Thyroid gland (tissue), 4 donors: Measurements from ENCODE around the gene EEF2. TPM values are rescaled to one million over a fixed set of nuclear protein-coding genes. Genes with fewer than 3 reads are reported as not detected.

Experiments used
- DNase-seq, 2 donors: peaks; one replicate each; pipeline ENCODE4 v3.0.0-alpha.2; 2019
- H3K27ac ChIP-seq, 3 donors: fragments of 200-600 bp; sonication (generic); 1 replicate in 2 of 3; 2 replicates in 1 of 3; pipeline ENCODE4 v1.5.1; 2016 to 2019; ENCODE audit warnings: mild to moderate bottlenecking in 1 of 3, moderate library complexity in 1 of 3
- H3K27me3 ChIP-seq: fragments of 200-600 bp; sonication (generic); one replicate; pipeline ENCODE4 v1.5.1; 2019
- H3K36me3 ChIP-seq, 2 donors: fragments of 200-600 bp; sonication (generic); one replicate each; pipeline ENCODE4 v1.5.1; 2016 to 2019
- H3K4me1 ChIP-seq, 2 donors: fragments of 200-600 bp; sonication (generic); one replicate each; pipeline ENCODE4 v1.5.1; 2017 to 2019
- H3K4me3 ChIP-seq, 3 donors: fragments of 200-600 bp; sonication (generic); replicated peaks in 1 of 3; 1 replicate in 2 of 3; 2 replicates in 1 of 3; pipeline ENCODE4 v1.5.1; 2016; ENCODE audit warnings: mild to moderate bottlenecking in 1 of 3
- H3K9me3 ChIP-seq: fragments of 200-600 bp; sonication (generic); one replicate; pipeline ENCODE4 v1.5.1; 2017
- CTCF ChIP-seq, 6 experiments: fragments of 200-600 bp in 3 of 6; fragments of 450-650 bp in 3 of 6; sonication (generic) in 3 of 6; IDR thresholded peaks; one replicate each; pipeline ENCODE4 v1.5.1; 2016 to 2019; ENCODE audit warnings: antibody characterized with exemption in 6 of 6, mild to moderate bottlenecking in 2 of 6, inconsistent platforms in 1 of 6, moderate library complexity in 1 of 6
- POLR2A ChIP-seq, 2 donors: fragments of 450-650 bp; IDR thresholded peaks; one replicate each; pipeline ENCODE4 v1.6.1; 2017; ENCODE audit warnings: antibody characterized with exemption in 2 of 2, mild to moderate bottlenecking in 2 of 2, moderate library complexity in 1 of 2
- WGBS, 2 donors: methylation state at CpG; one replicate each; pipeline ENCODE4 v1.1.5; 2017; 5-methylcytosine and 5-hydroxymethylcytosine counted together
- intact Hi-C: fragments of 100-400 bp; cut with DNase I; formaldehyde crosslinking; loops from one replicate; pipeline ENCODE4 v1.15.1; 2023
- total RNA-seq, 4 donors: library from RNA; depleted of rRNA; stranded (reverse); fragments of >200 nt; gene quantifications; one replicate each; pipeline ENCODE4 v1.2.3, GENCODE V29; 2016

Gene EEF2
- total RNA-seq, 4 donors from 2014 or later, result 1,432 to 2,189 (median 1,729) TPM

GRCh38 chr19:3979289-3979673 lies 6.0 kb downstream of the EEF2 start:
- TF ChIP-seq POLR2A (IDR thresholded peaks at IDR 0.05) (no peak), CTCF (IDR thresholded peaks at IDR 0.05) (no peak)
- peaks cover 8 to 12% of the 10 kb centered on the region in 2 donors for H3K4me1 ChIP-seq
- H3K36me3 ChIP-seq, result peaks cover 91 to 92% of the 10 kb centered on the region in 2 donors
- H3K27ac ChIP-seq, result no peak overlapping the region
- H3K27me3 ChIP-seq, result no peaks in the 10 kb centered on the region
- no peak for DNase-seq
- intact Hi-C loops, result no loop called here
- H3K9me3 ChIP-seq, result no peaks in the 10 kb centered on the region
- 91 to 95% methylated on average over 18 of the region's 18 CpGs for WGBS, 2 donors
- no peak overlapping the region for H3K4me3 ChIP-seq

- Histone ChIP-seq H3K27ac (no peak overlapping the region), H3K36me3 (peaks cover 80 to 82% of the 10 kb centered on the region in 2 donors), H3K4me3 (no peak overlapping the region), H3K27me3 (no peaks in the 10 kb centered on the region), H3K4me1 (peaks cover 0 to under 1% of the 10 kb centered on the region in 2 donors), H3K9me3 (no peaks in the 10 kb centered on the region)
- intact Hi-C loops, result no loop called here
- no peak for DNase-seq
- WGBS, 2 donors, result 95% methylated on average over 19 of the region's 19 CpGs
- TF ChIP-seq POLR2A (IDR thresholded peaks at IDR 0.05), result no peak
- TF ChIP-seq CTCF (IDR thresholded peaks at IDR 0.05), result no peak
These were observed 7.1 kb downstream of the EEF2 start for GRCh38 chr19:3978145-3978544.

GRCh38 chr19:3977242-3978143 lies 7.8 kb downstream of the EEF2 start:
- intact Hi-C loops, result no loop called here
- no peak for DNase-seq
- H3K27ac ChIP-seq, result no peak overlapping the region
- H3K27me3 ChIP-seq, result no peaks in the 10 kb centered on the region
- TF ChIP-seq POLR2A (IDR thresholded peaks at IDR 0.05) (no peak), CTCF (IDR thresholded peaks at IDR 0.05) (no peak)
- H3K4me3 ChIP-seq, result no peak overlapping the region
- WGBS, 2 donors, result 92 to 94% methylated on average over 51 to 52 of the region's 59 CpGs
- H3K9me3 ChIP-seq, result no peaks in the 10 kb centered on the region
- H3K36me3 ChIP-seq, result peaks cover 74 to 76% of the 10 kb centered on the region in 2 donors
- no peaks in the 10 kb centered on the region for H3K4me1 ChIP-seq

GRCh38 chr19:3976495-3977241 lies 8.6 kb downstream of the EEF2 start:
- peaks cover 65 to 68% of the 10 kb centered on the region in 2 donors for H3K36me3 ChIP-seq
- intact Hi-C loops, result no loop called here
- DNase-seq, result peak in 1 of 2 donors; percentile 72

More at GRCh38 chr19:3976495-3977241, 8.6 kb downstream of the EEF2 start:
- H3K9me3 ChIP-seq, result no peaks in the 10 kb centered on the region
- WGBS, 2 donors, result 92 to 95% methylated on average over 11 to 28 of the region's 29 CpGs
- H3K27me3 ChIP-seq, result no peaks in the 10 kb centered on the region
- no peaks in the 10 kb centered on the region for H3K4me1 ChIP-seq
- H3K27ac ChIP-seq, result no peak overlapping the region
- no peak for TF ChIP-seq POLR2A (IDR thresholded peaks at IDR 0.05)
- no peak for TF ChIP-seq CTCF (IDR thresholded peaks at IDR 0.05)
- no peak overlapping the region for H3K4me3 ChIP-seq
